LHCN-M2 (cell line): Measurements from ENCODE around the gene DYSF. TPM values are rescaled to one million over a fixed set of nuclear protein-coding genes. Genes with fewer than 3 reads are reported as not detected.

ENCODE experiments used
- DNase-seq: peaks from one replicate; pipeline ENCODE4 v3.0.0-alpha.2; 2012; ENCODE audit warnings: low read depth
- total RNA-seq: library from RNA; depleted of rRNA; stranded (reverse); fragments of >200 nt; gene quantifications from 2 replicates; pipeline ENCODE4 v1.2.3, GENCODE V29; 2014

Gene DYSF
- total RNA-seq, 1 experiment from 2014 or later = 59.5 TPM

GRCh38 chr2:71571945-71572344 is 118.6 kb downstream of the DYSF start:
- no peak for DNase-seq

GRCh38 chr2:71575966-71576365 is 122.6 kb downstream of the DYSF start:
- DNase-seq = no peak

- DNase-seq = no peak
Observed at GRCh38 chr2:71576541-71576940, 123.2 kb downstream of the DYSF start.

GRCh38 chr2:71577209-71577608 is 123.8 kb downstream of the DYSF start:
- no peak for DNase-seq

DNA sequence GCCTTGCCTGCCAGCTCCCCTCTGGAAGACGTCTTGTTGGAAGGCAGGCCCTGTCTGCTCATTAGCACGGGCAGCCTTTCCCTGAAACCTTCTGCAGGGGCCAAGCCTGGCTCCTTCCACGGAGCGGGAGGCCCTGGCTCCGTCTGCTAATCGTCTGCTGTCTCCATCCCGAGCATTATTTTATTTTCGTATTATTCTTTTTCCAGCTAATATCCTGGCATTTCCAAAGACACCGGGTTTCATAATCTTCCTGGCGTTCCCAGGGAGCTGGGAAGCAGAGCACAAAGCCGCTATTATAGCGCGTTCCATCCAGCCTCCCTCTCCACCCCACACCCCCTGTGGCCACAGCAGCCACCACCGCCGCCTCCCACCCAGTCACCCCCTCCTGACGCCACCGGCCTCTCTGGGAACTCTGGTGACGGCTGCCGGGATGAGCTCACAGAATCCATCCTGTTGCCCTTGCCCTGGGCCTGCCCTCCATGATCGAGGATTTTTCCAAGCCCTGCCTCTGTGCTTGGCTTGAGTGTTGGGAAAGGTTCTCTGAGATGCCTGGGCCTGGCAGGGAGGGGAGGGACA is 125.5 kb downstream of the DYSF start:
- DNase-seq = no peak

DNA sequence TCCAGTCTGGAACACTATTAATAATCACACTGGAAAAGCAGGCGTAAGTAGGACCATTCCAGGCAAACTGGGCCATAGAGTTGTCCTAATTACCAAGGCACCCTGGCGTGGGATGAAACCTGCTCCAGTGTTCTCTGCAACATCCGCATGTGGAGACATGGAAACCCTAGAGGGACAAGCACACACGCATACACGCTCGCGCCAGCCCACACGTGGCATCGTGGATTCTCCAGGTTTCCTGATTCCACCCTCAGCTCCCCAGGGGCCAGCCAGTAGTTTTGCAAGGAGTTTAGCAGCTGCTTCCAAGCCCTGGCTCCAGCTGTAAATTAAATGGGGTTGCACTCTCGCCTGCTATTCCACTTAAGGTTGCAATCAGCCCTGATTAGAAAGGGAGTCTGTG is 127.7 kb downstream of the DYSF start:
- DNase-seq = peak; percentile 34

GRCh38 chr2:71583876-71584275 is 130.5 kb downstream of the DYSF start:
- DNase-seq = peak; percentile 70

GRCh38 chr2:71586471-71586870 is 133.1 kb downstream of the DYSF start:
- DNase-seq = no peak

GRCh38 chr2:71587509-71588073 is 134.2 kb downstream of the DYSF start:
- no peak for DNase-seq

- DNase-seq = no peak
Observed at GRCh38 chr2:71588497-71589170, 135.3 kb downstream of the DYSF start.

DNA sequence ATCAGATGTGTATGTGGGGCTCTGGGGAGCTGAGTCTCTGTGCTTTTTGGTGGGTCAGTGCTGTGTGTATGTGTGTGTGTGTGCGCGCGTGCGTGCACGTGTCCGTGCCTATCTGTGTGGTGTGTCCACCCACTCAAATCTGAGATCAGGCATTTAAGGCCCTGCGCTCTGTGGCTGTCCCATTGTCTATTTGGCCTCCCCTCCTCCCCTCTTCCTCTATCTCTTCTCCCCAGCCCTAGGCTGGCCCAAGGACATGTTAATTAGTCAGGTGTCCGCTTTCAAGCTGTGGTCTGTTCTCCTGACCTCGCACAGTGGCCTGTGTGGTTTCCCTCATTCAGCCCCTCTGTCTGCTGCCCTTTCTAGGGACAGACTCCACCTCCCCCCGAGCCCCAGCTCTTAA is 136.4 kb downstream of the DYSF start:
- DNase-seq = no peak

DNA sequence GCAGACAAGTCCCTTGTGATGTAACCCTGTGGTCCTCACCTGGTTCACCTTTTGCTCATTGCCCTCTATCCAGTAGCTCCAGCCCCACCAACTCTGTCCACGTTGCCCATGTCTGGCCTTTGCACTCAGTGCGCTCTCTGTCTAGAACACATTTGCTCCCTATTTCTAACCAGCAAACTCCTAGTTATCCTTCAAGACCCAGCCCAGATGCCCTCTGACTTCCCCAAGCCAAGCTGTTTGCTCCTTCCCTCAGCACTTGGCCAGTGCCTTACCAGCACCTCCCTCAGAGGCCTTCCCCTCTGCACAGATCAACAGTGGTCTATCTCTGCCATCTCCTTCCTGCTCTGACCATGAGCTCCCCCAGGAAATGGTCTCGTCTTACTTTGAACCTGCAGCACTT is 137.7 kb downstream of the DYSF start:
- DNase-seq = no peak

DNA sequence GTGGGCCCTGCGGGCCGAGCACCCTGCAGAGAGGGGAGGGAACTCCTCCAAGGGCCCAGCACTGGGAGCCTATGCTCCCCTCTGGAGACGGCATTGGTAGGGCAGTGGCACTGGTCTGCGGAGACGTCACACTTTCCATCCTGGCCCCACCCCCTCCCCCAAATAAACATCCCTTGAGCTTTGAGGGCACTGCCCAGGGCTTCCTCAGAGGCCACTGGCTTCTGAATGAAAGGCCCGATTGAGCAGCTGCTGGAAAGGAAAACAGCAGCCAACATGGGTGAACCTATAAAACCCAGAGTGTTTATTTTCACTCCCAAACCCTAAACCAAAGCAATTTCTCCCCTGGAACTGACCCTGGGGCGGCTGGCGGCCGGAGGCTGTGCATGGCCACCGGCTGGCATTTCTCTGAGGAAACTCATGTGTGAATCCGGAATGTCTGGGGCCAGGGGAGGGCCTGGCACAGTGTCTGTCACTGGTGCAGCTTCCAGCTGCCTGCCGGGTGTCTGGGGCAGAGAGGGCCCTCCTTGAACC is 138.9 kb downstream of the DYSF start:
- no peak for DNase-seq

GRCh38 chr2:71595569-71595968 is 142.2 kb downstream of the DYSF start:
- no peak for DNase-seq

DNA sequence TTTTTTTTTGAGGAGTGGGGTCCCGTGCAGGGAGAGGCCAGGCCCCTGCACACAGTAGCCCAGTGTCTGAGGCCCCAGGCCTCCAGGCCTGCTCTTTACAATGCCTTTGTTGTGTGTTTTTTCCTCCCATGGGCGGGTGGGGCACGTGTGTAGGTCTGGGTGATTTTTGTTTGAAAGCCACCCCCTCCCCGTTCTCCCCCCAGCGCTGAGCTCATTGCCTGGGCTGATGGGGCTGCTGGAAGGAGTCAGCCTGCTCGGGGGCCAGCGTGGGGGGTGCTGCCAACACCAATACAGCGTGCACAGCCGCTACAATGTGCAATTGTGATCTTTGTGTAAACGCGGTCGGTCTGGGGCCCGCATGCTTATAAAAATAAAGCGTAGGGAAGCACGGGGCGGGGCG is 142.7 kb downstream of the DYSF start:
- DNase-seq = no peak

- no peak for DNase-seq
Observed at GRCh38 chr2:71597756-71598155, 144.4 kb downstream of the DYSF start.

GRCh38 chr2:71598526-71598925 is 145.2 kb downstream of the DYSF start:
- no peak for DNase-seq

DNA sequence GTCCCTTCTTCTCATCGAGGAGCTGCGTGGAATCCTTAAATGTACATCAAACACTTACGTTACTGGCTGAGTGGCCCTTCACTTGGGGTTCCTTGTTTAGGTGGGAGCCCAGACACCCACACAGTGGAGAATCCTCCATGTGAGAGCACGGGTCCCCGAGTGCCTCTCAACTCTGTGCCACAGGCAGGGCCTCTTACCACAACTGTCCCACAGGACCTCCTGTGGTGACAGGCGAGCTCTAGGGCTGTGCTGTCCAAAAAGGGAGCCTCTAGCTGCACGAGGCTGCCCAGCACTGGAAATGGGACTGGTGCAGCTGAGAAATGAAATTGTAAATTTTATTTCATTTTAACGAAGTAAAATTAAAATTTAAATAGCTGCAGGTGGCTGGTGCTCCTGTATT is 145.7 kb downstream of the DYSF start:
- DNase-seq = no peak

- no peak for DNase-seq
Observed at GRCh38 chr2:71599646-71600236, 146.4 kb downstream of the DYSF start.

- no peak for DNase-seq
Observed at GRCh38 chr2:71600555-71600954, 147.2 kb downstream of the DYSF start.

DNA sequence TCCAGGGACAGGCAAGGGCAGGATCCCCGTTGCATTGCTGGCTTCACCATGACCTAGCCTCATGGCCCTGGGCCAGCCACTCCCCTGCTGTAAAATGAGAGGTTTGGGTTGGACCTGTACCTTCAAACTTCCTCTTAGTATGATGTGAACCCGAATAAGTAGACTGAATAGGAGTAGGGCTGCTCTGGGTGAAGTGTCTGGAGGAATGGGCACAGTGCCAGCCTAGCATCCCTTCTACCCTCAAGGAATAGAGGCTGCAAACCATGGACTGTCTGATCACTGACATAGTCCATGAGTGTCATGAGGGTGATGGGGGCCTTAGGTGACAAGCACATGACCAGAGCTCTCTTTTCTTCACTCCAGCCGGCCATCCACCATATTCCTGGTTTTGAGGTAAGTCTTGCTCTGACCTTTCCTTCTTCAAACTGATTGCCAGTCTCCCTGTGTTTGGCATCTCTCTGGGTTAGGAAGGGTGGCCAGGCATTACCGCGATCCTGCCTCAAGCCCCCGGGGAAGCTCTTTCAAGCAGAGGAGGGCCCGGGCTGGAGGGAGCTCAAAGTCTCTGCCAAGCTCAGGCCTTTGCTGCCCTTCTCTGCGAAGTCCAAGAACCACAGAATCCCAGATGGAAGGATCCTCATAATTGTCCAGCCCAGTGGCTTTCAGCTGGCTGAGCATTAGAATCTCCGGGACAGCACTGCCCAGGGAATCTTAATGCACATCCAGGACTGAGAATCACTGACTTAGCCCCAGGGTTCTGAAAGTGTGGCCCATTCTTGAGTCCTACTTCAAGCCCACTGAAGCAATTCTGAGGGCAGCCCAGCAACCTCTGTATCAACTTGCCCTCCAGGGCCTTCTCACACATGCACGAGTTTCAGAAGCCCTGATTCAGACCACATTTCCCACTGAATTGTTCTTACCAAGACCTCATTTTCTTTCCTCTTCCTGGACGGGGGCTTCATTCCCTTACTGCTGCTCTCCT is 148.1 kb downstream of the DYSF start:
- DNase-seq = no peak

DNA sequence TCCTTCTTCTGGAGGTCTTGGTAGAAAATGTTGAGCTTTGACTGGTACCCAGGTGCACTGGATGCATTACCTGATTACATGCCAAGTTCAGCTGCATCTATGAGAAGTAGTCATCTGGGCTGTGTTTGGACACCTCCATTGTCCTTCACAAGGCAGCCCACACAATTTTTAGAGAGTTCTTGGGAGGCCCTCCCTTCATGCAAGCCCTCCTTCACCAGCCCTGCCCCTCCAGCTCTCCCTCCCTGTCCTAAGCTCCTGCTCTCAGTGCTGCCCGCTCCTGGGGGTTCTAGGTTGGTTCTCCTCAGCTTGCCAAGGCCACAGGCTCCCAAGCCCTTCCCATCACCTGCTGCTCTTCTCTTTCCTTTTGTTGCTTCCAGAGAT is 148.7 kb downstream of the DYSF start:
- DNase-seq = no peak
